Endodermal cell (in vitro differentiated cells): ENCODE results near the gene DCUN1D3. TPM values are rescaled to one million over a fixed set of nuclear protein-coding genes. Genes with fewer than 3 reads are reported as not detected.

ENCODE experiments used
- DNase-seq: peaks from one replicate; pipeline ENCODE4 v3.0.0-alpha.2; 2017
- H3K27ac ChIP-seq: 2 replicates; pipeline ENCODE4 v1.5.1; 2013; ENCODE audit warnings: mild to moderate bottlenecking, low read depth, low read length, moderate library complexity
- H3K27me3 ChIP-seq: 2 replicates; pipeline ENCODE4 v1.6.1; 2013; ENCODE audit warnings: mild to moderate bottlenecking, low read length, moderate library complexity; ENCODE audit not compliant: insufficient read depth, control insufficient read depth, poor library complexity, severe bottlenecking
- H3K36me3 ChIP-seq: 2 replicates; pipeline ENCODE4 v1.7.0; 2013; ENCODE audit warnings: mild to moderate bottlenecking, low read length, moderate library complexity; ENCODE audit not compliant: control insufficient read depth, insufficient read depth
- H3K4me1 ChIP-seq: one replicate; pipeline ENCODE4 v1.7.0; 2013; ENCODE audit warnings: low read length; ENCODE audit not compliant: control insufficient read depth, insufficient read depth
- H3K4me3 ChIP-seq: 2 replicates; pipeline ENCODE4 v1.5.1; 2013; ENCODE audit warnings: mild to moderate bottlenecking, low read length, moderate library complexity
- H3K9ac ChIP-seq: 2 replicates; pipeline ENCODE4 v1.6.1; 2013; ENCODE audit warnings: mild to moderate bottlenecking, low read length, moderate library complexity; ENCODE audit not compliant: poor library complexity, severe bottlenecking; ENCODE audit errors: extremely low read depth
- H3K9me3 ChIP-seq: 2 replicates; pipeline ENCODE4 v1.6.1; 2013; ENCODE audit warnings: mild to moderate bottlenecking, low read length, moderate library complexity; ENCODE audit not compliant: control insufficient read depth
- H3K27ac Mint-ChIP-seq: 2 replicates; pipeline ENCODE4 v1.8.0; 2020; ENCODE audit warnings: mixed read lengths
- H3K27me3 Mint-ChIP-seq: 2 replicates; pipeline ENCODE4 v1.8.0; 2021; ENCODE audit warnings: mild to moderate bottlenecking, mixed read lengths; ENCODE audit not compliant: insufficient read depth
- H3K36me3 Mint-ChIP-seq: 2 replicates; pipeline ENCODE4 v1.8.0; 2020; ENCODE audit warnings: low read depth, mixed read lengths
- H3K4me1 Mint-ChIP-seq: 2 replicates; pipeline ENCODE4 v1.8.0; 2020; ENCODE audit warnings: mixed read lengths
- H3K4me3 Mint-ChIP-seq: 2 replicates; pipeline ENCODE4 v1.8.0; 2020; ENCODE audit warnings: mild to moderate bottlenecking, moderate library complexity, mixed read lengths
- H3K9me3 Mint-ChIP-seq: 2 replicates; pipeline ENCODE4 v1.8.0; 2020; ENCODE audit warnings: mild to moderate bottlenecking, mixed read lengths
- CTCF ChIP-seq: fragments of 200-600 bp; sonication (generic); conservative IDR thresholded peaks from 2 replicates; pipeline ENCODE4 v1.5.0; 2021; ENCODE audit warnings: antibody characterized with exemption, mild to moderate bottlenecking
- WGBS, 2 experiments: methylation state at CpG; one replicate each; pipeline versions ENCODE4 v1.1.5 to v1.1.7; 2013; ENCODE audit warnings: missing lambda C conversion rate in 2 of 2, mixed read lengths in 1 of 2; ENCODE audit not compliant: insufficient coverage in 1 of 2, insufficient read length in 1 of 2; 5-methylcytosine and 5-hydroxymethylcytosine counted together
- long read RNA-seq, 4 experiments: library from polyadenylated mRNA in 2 of 4; library from RNA in 1 of 4; library from capped mRNA in 1 of 4; stranded (forward) in 3 of 4; unstranded in 1 of 4; transcript quantifications; one replicate each; pipeline ENCODE4 v2.0.0, GENCODE V29; 2020 to 2021; ENCODE audit warnings: inconsistent platforms in 1 of 4
- polyA plus RNA-seq, 2 experiments: library from polyadenylated mRNA; stranded (reverse); fragments of 50-300 nt; gene quantifications; one replicate each; pipeline ENCODE4 v1.2.3, GENCODE V29; 2013
- total RNA-seq, 2 donors: library from RNA; stranded (reverse); fragmentation: NEBNext Ultra II Directional in 1 of 2; extraction: Animal tissue kit (Norgen Biotek cat#: 25700) in 1 of 2; gene quantifications; 2 replicates in 1 of 2; 3 replicates in 1 of 2; pipeline ENCODE4 v1.2.1, GENCODE V29; 2021

Gene DCUN1D3, protein sequence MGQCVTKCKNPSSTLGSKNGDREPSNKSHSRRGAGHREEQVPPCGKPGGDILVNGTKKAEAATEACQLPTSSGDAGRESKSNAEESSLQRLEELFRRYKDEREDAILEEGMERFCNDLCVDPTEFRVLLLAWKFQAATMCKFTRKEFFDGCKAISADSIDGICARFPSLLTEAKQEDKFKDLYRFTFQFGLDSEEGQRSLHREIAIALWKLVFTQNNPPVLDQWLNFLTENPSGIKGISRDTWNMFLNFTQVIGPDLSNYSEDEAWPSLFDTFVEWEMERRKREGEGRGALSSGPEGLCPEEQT
- 10 to 100 TPM; 21.3 to 22.7 TPM for total RNA-seq
- 5.9 TPM for polyA plus RNA-seq (2013, experiment 1 of 2)
- 4.8 TPM for polyA plus RNA-seq (2013, experiment 2 of 2)
- long read RNA-seq, experiment 1, partial matches to known transcripts, result 0 of 3 reads
- long read RNA-seq, experiment 1, other reads (novel, unspliced or antisense), result 3 of 3 reads
- long read RNA-seq, experiment 2, full-length matches to known transcripts, result 18 of 26 reads
- long read RNA-seq, experiment 2, partial matches to known transcripts, result 0 of 26 reads
- long read RNA-seq, experiment 2, other reads (novel, unspliced or antisense), result 8 of 26 reads
- long read RNA-seq, experiment 3, full-length matches to known transcripts, result 2 of 5 reads
- long read RNA-seq, experiment 3, partial matches to known transcripts, result 0 of 5 reads
- long read RNA-seq, experiment 3, other reads (novel, unspliced or antisense), result 3 of 5 reads
- long read RNA-seq, experiment 4, full-length matches to known transcripts, result 4 of 18 reads
- long read RNA-seq, experiment 4, partial matches to known transcripts, result 0 of 18 reads
- long read RNA-seq, experiment 4, other reads (novel, unspliced or antisense), result 14 of 18 reads

- H3K9me3 ChIP-seq, result no peaks in the 10 kb centered on the region
- no peak for TF ChIP-seq CTCF
- peaks cover 34% of the 10 kb centered on the region for H3K4me1 Mint-ChIP-seq
- H3K4me3 ChIP-seq, result peak within 1 kb of the TSS; percentile 90
- H3K9ac ChIP-seq, result peak within 1 kb of the TSS; percentile 72
- 0% methylated on average over 11 to 55 of the region's 62 CpGs for WGBS, 2 experiments
- peaks cover 5% of the 10 kb centered on the region for H3K4me1 ChIP-seq
- no peaks in the 10 kb centered on the region for H3K27me3 ChIP-seq
- peak; percentile 99 for DNase-seq
- peak within 1 kb of the TSS; percentile 78 for H3K4me3 Mint-ChIP-seq
- H3K36me3 ChIP-seq, result peaks cover 23% of the 10 kb centered on the region
- no peaks in the 10 kb centered on the region for H3K27me3 Mint-ChIP-seq
- no peaks in the 10 kb centered on the region for H3K9me3 Mint-ChIP-seq
- H3K27ac Mint-ChIP-seq, result peak within 1 kb of the TSS; percentile 97
- H3K27ac ChIP-seq, result peak within 1 kb of the TSS; percentile 97
- H3K36me3 Mint-ChIP-seq, result peaks cover 21% of the 10 kb centered on the region
These were observed at the start of gene DCUN1D3, which contains the start of gene LYRM1 for GRCh38 chr16:20900299-20901067. DCUN1D3 (minus strand) TSS chr16:20900358; CDS start chr16:20862538, 37,820 bp downstream. LYRM1 (plus strand) TSS chr16:20900771; CDS start chr16:20915556, 14,785 bp downstream.

GRCh38 chr16:20949660-20950059, 49.5 kb upstream of the DCUN1D3 start:
- no peaks in the 10 kb centered on the region for H3K9me3 Mint-ChIP-seq
- no peaks in the 10 kb centered on the region for H3K27me3 Mint-ChIP-seq
- H3K27me3 ChIP-seq, result no peaks in the 10 kb centered on the region
- WGBS, 2 experiments, result 92 to 100% methylated on average over 1 to 3 of the region's 3 CpGs
- H3K9me3 ChIP-seq, result no peaks in the 10 kb centered on the region
- H3K4me3 ChIP-seq, result no peak overlapping the region
- no peak overlapping the region for H3K4me3 Mint-ChIP-seq
- no peak overlapping the region for H3K9ac ChIP-seq
- DNase-seq, result no peak
- TF ChIP-seq CTCF, result no peak
- H3K4me1 Mint-ChIP-seq, result peaks cover 7% of the 10 kb centered on the region
- no peak overlapping the region for H3K27ac ChIP-seq
- H3K4me1 ChIP-seq, result no peaks in the 10 kb centered on the region
- no peaks in the 10 kb centered on the region for H3K36me3 ChIP-seq
- no peaks in the 10 kb centered on the region for H3K36me3 Mint-ChIP-seq
- no peak overlapping the region for H3K27ac Mint-ChIP-seq

DNA sequence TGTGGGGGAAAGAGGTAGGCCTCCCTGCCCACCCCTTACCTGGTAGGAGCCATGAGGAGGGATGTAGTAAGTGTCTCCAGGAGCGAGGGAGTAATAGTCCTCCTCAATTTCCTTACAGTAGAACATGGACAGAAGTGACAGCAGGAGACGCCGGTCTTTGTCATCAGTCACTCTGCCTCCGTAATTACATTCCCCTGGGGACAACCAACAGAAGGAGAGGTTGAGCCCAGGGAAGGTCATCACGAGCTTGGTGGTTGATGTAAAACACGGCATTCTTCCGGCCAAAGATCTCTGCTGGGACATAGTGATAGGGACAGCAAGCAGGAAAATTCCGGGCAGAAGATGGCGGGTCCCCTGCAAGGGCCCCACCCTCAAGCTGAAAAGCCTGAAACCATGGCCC, 48.3 kb upstream of the DCUN1D3 start:
- 94 to 95% methylated on average over 4 to 9 of the region's 9 CpGs for WGBS, 2 experiments
- H3K27ac ChIP-seq, result no peak overlapping the region
- no peaks in the 10 kb centered on the region for H3K27me3 ChIP-seq
- H3K4me3 ChIP-seq, result no peak overlapping the region
- no peaks in the 10 kb centered on the region for H3K36me3 ChIP-seq
- Mint-ChIP-seq H3K4me1 (peaks cover 7% of the 10 kb centered on the region), H3K27ac (no peak overlapping the region), H3K4me3 (no peak overlapping the region), H3K9me3 (no peaks in the 10 kb centered on the region), H3K27me3 (no peaks in the 10 kb centered on the region), H3K36me3 (no peaks in the 10 kb centered on the region)
- no peaks in the 10 kb centered on the region for H3K4me1 ChIP-seq
- DNase-seq, result no peak
- no peak overlapping the region for H3K9ac ChIP-seq
- TF ChIP-seq CTCF, result no peak
- H3K9me3 ChIP-seq, result no peaks in the 10 kb centered on the region
